HG03060 (cell line): ENCODE results near the gene GALNT18.

ENCODE experiments used
- ATAC-seq: cut with Tn5 transposase; IDR thresholded peaks from one replicate; pipeline ENCODE4 v1.9.1; 2021; ENCODE audit warnings: low read depth, moderate number of reproducible peaks; ENCODE audit not compliant: unreplicated experiment

The GALNT18 gene

DNA sequence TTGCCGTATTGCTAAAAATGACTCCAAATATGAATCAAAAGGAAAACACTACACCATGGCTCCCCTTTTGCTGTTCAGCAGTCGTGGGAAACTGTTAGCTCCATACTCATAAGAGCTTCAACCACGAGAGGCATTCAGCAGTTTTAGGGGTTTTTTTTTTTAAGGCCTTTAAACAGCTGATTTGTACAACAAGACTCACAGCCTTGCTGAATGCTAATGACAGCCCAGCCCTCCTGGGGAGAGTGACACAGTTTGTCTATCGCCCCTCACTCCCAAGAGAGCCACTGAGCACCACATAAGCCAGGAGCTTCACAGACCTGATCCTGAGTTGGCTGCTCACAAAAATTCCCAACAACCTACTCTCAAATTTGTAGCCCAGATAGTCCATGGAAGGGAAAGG lies 32.4 kb downstream of the GALNT18 start:
- ATAC-seq = no peak

DNA sequence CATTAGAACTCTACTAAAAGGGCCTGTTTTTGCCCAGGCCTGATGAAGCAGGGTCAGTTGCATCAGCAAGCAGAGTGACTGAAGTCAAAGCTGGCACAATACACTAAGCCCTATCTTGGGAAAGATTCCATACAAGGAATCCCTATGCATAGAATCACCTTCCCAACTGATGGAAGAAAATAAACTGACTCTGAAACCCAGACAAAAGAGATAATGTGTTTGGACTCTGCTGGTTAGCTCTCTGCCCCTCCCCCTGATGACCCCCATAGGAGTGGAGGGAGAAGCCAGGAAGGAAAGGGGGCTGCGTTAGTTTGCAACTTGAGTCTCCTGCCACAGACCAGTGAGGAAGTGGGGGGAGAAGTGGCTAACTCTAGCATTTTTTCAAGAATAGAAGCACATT lies 32.9 kb downstream of the GALNT18 start:
- ATAC-seq = no peak

DNA sequence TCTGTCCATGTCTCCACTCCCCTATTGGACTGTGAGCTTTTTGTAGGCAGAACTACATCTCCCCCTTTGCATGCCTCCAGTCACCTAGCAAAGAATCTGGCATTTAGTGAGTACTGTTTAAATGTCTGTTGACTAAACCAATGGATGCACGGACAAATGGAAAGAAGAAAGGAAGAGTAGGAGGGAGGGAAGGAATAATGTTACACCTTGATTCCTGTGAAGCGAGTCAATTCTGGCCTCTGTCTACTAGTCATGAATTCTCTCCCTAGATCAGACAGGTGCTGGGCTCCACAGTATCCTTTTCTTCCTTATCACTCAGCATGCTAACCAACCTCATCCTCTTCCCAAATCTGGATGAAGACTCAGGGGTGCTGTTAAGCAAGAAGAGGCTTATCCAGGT lies 33.6 kb downstream of the GALNT18 start:
- ATAC-seq = no peak

DNA sequence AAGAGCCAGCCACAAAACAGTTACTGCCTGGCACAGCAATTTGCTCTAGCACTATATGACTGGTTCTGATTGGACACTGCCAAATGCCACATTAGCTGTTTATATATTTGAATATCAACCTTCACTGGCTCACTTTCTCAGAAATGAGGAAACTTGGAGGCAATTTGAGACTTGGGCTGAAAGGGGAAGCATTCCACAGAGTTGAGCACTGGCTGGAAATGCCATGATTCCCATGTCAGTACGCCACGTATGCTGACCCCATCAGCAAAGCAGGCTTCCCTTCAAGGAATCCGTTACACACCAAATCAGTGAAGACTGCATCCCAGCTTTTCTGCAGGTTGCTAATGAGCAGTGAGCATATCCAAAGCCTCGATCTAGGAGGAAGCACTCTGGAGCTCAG lies 34.7 kb downstream of the GALNT18 start:
- no peak for ATAC-seq

DNA sequence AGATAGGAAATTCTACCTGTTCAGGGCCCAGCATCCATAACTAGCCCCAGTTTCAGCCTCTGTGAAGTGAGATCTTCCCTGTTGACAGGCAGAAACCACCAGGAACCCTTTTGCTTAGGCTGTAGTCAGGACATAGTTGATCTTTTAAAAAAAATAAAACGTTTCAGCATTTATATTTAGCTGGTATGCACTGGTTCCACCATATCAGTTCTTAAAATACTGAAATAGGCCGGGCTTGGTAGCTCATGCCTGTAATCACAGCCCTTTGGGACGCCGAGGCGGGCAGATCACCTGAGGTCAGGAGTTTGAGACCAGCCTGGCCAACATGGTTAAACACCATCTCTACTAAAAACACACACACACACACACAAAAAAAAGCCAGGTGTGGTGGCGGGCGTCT lies 35.3 kb downstream of the GALNT18 start:
- ATAC-seq = no peak

DNA sequence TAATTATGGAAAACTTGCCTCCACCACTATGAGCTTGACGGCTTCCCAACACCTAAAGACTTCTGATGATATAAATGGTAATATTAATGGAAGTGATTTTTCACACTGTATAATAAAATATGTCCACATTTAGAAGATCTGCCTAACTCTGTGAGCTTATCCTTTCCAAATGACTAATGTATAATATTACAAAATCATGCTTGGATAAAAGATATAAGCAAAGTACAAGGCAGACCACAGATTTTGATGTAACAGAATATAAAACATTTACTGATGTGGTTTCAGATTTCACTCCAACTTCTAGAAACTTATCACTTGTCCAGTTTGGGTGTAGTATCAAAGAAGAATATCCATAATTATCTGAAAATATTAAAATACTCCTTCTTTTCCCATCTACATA lies 36.9 kb downstream of the GALNT18 start:
- no peak for ATAC-seq

DNA sequence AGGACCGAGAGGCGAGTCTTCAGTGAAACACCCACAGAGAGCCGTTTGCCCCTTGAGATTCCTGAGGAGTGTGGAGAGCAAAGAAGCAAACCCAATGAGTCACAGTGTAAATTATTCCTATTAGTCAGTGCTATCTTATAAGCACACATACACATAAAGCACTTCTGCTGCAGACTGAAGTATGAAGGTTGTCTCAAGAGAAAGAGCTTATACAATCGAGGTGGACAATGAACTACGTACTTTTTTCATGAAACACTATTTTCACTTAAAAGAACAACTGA lies 37.3 kb downstream of the GALNT18 start:
- ATAC-seq = no peak

DNA sequence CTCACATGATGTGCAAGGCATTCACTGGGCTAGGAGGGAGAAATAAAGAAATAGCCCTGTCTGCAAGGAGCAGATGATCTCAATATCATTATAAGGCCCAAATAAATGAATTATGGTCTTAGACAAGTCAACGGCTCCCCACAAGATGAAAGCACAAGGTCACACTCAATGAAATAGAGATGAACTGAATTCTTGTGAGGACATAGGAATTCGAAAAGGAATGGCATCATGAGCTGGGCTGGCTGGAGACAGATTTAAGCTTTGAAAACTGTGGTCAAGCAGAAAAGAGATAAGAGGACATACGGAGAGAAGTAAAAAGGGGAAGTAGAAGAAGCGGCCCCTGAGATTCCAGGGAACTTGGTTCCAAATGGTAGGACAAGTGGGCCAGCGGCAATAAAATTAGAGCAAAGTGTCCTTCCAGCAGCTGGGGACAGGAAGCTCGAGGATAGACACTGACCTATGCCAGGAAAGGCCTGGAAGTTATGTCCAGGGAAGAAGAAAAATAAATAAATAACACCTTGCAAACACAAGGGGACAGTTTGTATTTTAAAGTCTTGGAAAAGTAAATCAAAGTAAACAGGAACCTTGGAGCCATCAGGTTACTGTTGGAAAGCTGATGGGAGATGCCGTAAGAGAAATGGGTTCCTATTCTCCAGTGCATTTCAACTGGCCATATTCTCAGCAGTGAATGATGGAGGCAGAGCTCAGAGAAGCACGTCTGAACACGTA lies 37.8 kb downstream of the GALNT18 start:
- no peak for ATAC-seq

DNA sequence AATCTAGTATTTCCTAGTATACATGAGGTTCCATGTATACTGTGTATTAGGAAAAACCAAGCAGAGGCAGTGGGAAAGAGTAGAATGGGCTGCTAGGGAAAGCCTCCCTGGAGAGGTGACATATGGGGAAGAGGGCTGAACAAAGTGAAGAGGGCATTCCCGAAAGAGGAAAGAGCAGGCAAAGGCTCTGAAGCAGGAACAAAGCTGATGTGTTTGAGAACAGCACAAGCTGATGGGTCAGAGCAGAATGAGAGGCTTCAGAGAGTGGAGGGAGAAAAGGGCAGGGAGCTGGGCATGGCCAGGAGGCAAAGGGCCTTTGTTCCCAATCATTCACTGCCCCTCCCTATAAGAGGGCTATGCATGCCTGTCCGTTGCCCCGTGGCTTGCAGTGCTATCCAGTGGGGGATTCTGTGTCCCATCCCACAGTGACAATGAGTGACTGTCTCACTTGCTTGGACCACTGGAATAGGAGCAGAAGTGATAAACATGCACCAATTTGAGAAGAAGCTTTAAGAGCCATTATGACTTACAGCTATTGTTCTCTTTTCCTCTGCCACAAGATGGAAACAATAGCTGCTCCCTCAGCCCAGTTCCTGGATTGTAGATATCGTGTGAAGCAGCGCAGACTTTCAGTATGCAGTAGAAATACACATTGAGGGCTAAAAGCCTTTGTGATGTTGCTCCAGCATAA lies 39.6 kb downstream of the GALNT18 start:
- no peak for ATAC-seq

DNA sequence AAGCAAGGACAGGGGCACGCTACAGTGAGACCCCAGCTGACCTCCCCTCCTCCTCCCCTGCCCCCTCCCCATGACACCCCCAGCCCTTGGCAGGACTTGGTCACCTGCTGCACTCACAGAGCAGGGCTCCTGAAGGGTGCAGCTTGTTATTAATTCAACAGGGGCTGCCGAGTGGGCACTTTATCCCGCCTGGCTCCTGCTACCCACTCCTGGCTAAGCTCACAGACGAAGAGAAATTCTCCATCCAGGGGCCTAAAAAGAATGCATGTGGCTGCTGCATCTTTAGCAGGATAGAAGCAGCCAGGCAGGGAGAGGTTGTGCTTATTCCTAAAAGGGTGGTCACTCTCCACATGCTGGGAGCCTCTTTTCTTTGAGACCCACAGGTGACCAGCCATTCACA lies 40.3 kb downstream of the GALNT18 start:
- no peak for ATAC-seq

DNA sequence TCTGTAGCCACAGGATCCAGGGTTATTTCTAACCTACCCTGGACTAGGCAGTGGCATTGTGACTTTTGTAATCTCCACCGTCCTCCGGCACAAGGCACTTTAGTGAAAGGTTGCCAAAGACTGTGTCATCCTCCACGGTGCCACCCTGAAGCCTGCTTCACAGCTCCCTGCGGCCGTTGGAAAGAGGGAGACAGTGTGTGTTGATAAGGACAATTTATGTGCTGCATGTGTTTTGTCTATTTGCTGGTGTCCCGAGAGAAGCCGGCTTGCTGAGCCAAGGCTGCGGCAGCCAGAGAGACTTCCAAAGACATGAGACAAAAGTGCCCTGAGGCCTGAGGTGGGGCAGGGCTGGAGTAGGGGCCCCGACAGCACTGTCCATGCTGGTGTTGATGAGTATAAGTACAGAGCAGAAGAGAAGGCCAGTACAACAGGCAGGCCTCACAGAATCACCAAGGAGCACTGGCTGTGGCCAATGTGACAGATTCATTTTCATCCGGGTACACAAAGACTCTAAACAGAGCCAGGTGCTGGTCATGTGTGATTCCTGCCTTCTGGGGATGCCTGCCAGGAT lies 40.9 kb downstream of the GALNT18 start:
- ATAC-seq = no peak

DNA sequence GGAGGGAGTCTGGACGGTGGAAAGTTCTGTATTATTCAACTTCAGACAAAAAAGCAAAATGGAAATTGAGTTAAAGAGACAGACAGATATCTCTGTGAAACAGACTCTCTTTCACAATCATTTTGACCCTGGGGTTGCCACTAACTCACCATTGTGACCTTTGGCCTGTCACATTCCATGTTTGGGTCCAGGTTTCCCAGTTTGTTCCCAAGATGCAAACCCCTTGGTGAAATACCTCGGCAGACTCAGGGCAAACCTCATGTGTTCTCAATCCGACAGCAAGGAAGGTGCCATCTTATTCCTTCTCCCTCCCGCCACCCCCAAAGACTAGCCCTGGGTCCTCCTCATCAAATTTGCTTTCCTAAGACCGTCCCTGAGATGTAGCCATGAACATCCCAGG lies 41.8 kb downstream of the GALNT18 start:
- ATAC-seq = no peak

DNA sequence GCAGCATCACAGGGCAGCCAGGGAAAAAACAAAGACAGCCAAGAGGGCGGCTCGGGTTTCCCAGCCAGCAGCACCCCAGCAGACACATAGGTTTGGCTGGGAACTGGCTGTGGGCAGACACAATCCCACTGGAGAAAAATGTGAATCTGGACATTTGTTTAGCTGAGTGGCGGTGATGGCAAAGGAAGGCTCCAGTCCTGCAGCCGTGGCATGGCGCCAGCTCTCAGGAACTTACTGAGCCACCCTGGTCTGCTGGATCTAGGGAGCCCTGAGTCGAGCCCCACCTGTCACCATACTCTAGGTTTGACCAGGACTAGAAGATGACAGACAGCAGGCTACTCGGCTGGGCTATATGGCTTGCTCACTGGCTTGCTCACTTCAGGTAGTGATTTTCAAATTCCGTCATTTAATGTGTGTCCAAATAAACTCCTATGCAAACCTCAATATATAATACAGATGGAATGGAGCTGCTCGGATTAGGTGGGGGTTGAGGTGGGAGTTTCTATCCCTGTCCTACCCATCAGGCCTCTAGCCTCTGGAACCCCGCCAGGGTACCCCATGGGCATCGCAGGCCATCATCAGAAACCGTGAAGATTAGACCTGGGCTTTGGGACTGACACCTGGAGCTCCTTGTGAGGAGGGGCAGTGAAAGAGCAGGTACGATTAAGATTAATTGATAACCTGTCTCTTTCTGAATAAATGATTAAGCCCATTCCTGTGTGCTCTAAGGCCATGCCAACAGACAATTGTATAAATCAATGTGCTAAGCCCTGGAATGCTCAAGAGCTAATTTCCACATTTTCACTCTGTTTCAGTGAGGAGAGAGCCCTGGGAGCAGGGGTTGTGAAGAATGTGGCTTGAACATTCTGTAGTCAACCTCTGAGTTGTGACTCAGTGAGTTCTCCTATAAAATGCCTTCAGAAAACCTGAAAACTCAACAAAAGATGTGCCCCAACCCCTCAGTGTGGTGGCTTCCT lies 42.5 kb downstream of the GALNT18 start:
- no peak for ATAC-seq

DNA sequence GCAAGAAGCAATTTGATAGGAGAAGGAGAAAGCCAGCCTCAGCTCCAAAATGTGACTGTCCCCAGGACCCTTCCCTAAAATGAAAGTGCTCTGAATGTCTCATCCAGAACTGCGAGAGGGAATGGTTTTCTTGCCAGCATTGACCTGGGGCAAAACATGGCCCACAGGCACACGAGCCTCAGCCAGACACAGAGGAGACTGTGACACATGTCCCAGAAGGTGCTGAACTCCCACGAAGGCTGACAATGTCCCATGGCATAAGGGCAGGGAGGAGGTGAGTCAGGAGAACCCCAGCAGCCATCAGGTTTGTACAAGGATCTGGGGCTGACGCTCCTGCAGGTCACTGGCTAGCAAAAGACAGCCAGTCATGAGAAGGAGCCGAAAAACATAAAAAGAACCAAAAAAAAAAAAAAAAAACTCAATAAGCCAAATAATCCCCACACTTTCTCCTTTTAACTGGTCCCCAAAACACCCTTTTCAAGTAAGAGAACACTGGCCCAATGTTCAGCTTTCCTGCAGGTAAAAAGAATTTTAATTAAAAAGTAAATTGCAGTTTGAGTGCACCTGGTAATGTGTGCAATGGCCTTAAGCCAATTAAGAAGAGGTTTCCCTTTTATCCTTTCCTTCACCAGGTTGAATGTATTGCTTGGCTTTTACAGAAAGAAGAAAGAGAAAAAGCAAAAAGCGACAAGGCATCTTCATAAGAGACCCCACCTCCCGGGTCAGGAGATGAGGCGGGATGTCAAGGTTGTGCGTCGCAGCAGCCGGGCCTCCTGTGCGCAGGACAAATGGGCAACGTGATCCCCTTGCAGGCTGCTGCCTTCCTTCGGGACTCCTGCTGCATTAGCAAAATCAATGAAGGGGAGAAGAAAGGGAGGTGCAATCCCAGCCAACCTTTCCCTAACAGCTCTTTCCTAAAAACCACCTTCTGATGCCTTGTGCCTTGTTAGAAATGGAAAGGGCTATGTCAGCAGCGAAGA lies 43.6 kb downstream of the GALNT18 start:
- no peak for ATAC-seq

DNA sequence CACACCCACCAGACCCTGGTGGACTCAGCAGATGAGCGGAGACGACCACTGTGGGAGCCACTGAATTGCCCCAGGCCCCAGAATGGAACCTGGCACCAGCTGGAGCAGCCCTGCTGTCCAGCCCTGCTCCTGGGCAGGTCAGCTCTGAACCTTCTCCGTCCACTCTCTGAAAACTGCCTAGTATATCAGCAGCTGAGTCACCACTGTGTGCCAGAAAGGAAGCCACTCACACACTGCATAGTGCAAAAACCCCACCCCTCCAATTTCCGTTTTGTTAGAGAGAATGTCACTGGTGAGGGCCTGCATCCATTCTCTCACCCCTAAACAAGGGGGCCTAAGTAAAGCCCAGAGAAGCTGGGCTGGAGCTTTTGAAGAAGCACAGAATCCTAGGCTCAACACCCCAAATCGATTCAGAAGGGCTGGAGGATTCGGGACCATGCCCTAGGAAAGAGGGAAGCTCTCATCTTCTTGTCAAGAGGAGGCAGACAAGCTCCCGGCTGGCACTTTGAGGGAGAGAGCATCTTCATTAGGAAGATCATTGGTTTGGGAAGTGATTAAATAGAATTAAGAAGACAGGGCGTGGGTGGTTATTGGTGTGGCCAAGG lies 44.5 kb downstream of the GALNT18 start:
- ATAC-seq = no peak

DNA sequence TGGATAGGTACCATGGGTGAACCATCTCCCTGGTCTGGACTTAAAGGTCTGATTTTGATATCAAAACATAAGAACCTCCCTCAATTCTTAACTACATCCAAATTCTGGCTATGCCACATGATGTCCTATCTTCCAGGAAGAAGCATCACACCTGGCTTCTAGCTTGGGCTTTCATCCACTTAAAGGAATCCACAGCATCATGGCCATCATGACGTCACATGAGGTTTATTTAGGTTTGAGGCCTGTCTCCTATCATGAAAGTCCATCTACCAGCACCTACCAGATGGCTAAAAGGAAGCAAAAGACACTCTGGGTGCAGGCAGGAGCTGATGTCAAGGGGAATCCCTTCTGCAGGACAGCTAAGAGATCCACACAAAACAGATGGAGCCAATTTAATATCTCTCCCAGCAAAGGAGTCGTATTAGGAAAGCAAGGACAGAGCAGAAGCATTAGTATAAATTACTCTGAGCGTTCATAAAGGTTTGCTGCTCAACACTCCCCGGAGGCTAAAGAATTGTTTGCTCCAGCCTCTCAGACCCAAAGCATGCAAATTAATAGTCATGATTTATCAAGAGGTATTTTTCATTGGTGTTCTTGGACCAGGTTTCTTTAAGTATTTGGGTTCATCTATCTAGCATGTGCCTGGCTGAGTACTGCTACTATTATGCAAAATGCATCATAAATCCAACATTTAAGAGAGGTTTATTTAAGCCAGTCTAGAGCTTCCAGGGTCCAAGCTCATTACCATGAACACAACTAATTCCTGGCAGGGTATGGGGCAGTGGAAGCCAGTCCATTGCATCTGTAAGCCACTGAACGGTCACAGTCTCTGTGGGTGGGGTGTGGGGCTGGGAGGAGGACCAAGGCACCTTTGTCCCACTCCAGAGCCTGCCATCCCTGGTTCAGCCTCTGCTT lies 47.2 kb downstream of the GALNT18 start:
- no peak for ATAC-seq

DNA sequence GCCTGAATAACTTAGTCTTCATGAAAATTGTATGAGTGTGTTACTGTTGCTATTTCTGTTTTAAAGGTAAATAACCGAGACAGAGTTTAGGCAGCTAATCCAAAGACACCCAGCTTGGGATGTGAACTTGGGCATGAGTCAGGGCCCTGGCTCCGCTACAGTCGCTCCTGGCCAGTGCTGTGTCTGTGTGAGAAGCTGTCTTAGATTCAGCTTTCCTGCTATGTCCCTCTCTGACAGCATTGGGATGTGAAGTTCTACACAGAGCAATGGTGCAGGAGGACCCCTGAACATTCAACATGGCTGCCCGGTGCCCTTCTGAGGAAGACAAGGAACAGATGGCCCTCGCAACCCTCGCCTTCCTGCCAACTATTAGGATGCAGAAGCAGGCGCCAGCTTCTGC lies 49.4 kb downstream of the GALNT18 start:
- ATAC-seq = no peak

DNA sequence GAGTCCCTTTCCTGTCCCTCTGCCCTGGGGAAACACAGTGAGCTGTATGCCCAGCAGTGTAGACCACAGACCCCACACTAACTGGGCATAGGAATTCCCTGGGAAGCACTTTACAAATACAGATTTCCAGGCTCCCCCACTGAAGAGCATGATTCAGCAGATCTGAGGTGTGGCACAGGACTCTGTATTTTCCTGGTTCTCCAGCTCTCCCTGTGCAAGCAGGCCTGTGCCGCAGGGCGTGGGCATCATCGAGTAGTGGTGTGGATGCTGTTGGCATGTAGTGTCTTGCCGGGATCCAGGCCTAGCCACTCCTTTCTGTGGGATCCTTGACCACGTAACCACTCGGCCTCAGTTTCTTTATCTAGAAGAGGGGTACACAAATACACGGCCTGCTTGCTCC lies 49.9 kb downstream of the GALNT18 start:
- ATAC-seq = no peak

DNA sequence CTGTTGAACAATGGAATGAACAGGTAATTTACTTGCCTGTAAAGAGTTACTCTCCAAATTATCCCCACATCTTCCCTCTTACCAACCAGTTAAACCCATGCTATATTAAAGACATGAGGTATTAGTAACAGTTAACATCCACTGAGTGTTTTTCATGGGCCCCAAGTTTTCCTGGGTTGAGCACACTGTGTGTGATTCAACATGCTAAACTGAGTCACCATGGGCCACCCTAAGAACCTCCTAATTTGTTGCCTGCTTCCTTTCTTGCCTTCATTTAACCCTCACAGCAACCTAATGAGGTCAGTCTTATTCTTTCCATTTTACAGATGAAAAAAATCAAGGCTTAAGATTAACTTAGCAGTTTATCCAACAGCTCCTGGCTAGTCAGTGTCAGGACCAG lies 51.0 kb downstream of the GALNT18 start:
- ATAC-seq = no peak
